K562 (cell line): ENCODE results near the gene FOXJ1. TPM values are rescaled to one million over a fixed set of nuclear protein-coding genes. Genes with fewer than 3 reads are reported as not detected.

Source experiments
- ATF7 ChIP-seq: fragments of 450-650 bp; IDR thresholded peaks from 2 replicates; pipeline ENCODE4 v1.7.1; 2014; ENCODE audit warnings: mild to moderate bottlenecking, moderate library complexity
- CBX1 ChIP-seq: sonication (generic); IDR thresholded peaks from 2 replicates; pipeline ENCODE4 v1.6.1; 2016; ENCODE audit warnings: antibody characterized with exemption, low read depth, mild to moderate bottlenecking
- CTCFL ChIP-seq: IDR thresholded peaks from 2 replicates; pipeline ENCODE4 v1.6.1; 2011; ENCODE audit warnings: borderline replicate concordance, low read depth, mild to moderate bottlenecking, moderate library complexity, low read length; ENCODE audit not compliant: insufficient read depth, poor library complexity, severe bottlenecking
- ELF2 ChIP-seq: fragments of 250-450 bp; sonication (Bioruptor Pico); IDR thresholded peaks from 2 replicates; pipeline ENCODE4 v1.5.0; 2021; ENCODE audit warnings: mild to moderate bottlenecking
- ETV5 ChIP-seq: sonication (generic); formaldehyde crosslinking; IDR thresholded peaks from 2 replicates; pipeline ENCODE4 v1.4.0; 2020; ENCODE audit warnings: low read depth, mild to moderate bottlenecking, missing genetic modification reagents
- GABPB1 ChIP-seq: sonication (generic); formaldehyde crosslinking; IDR thresholded peaks from 2 replicates; pipeline ENCODE4 v1.8.0; 2022; ENCODE audit warnings: mild to moderate bottlenecking, missing genetic modification reagents
- HDAC6 ChIP-seq: IDR thresholded peaks from 2 replicates; pipeline ENCODE4 v1.6.1; 2012; ENCODE audit warnings: low read depth, mild to moderate bottlenecking, control low read depth, inconsistent platforms, low read length, moderate library complexity
- MEIS2 ChIP-seq: fragments of 450-650 bp; IDR thresholded peaks from 2 replicates; pipeline ENCODE4 v1.6.1; 2014; ENCODE audit warnings: mild to moderate bottlenecking; ENCODE audit not compliant: partially characterized antibody
- NBN ChIP-seq: fragments of 450-650 bp; IDR thresholded peaks from 2 replicates; pipeline ENCODE4 v1.6.1; 2016; ENCODE audit warnings: low read depth, mild to moderate bottlenecking
- PML ChIP-seq: IDR thresholded peaks from 2 replicates; pipeline ENCODE4 v1.6.1; 2012; ENCODE audit warnings: low read length, inconsistent platforms
- RBM17 ChIP-seq: fragments of 200-400 bp; formaldehyde crosslinking; IDR thresholded peaks from 2 replicates; pipeline ENCODE4 v1.6.1; 2017; ENCODE audit warnings: low read depth, mild to moderate bottlenecking, low read length, borderline replicate concordance
- TAF9B ChIP-seq: fragments of 450-650 bp; IDR thresholded peaks from 2 replicates; pipeline ENCODE4 v1.6.1; 2018; ENCODE audit warnings: mild to moderate bottlenecking; ENCODE audit not compliant: partially characterized antibody
- ZBED1 ChIP-seq: IDR thresholded peaks from 2 replicates; pipeline ENCODE4 v1.6.1; 2014
- ZNF24 ChIP-seq: fragments of 450-650 bp; IDR thresholded peaks from 2 replicates; pipeline ENCODE4 v1.6.1; 2016
- ZNF280B ChIP-seq: fragments of 250-450 bp; sonication (Bioruptor Pico); IDR thresholded peaks from 2 replicates; pipeline ENCODE4 v1.5.1; 2021; ENCODE audit warnings: mild to moderate bottlenecking
- ZNF311 ChIP-seq: fragments of 250-450 bp; sonication (Bioruptor Pico); IDR thresholded peaks from 2 replicates; pipeline ENCODE4 v1.4.0; 2020; ENCODE audit warnings: mild to moderate bottlenecking, moderate library complexity
- ZZZ3 ChIP-seq: fragments of 450-650 bp; IDR thresholded peaks from 2 replicates; pipeline ENCODE4 v1.6.1; 2016; ENCODE audit warnings: antibody characterized with exemption, mild to moderate bottlenecking, moderate library complexity
- polyA plus RNA-seq, 8 experiments: library from polyadenylated mRNA; depleted of rRNA in 4 of 8; stranded (reverse) in 5 of 8; unstranded in 3 of 8; fragments of >200 nt; fragmentation: Nextera tagmentation in 2 of 8; fragmentation: Illumina TruSeq in 1 of 8; extraction: Ambion mirVana in 2 of 8; extraction: Trizol in 1 of 8; gene quantifications; 2 replicates each; pipeline versions ENCODE4 v1.2.1 to v1.2.3, GENCODE V29; 2011 to 2014; ENCODE audit warnings: inconsistent platforms in 1 of 8, missing spikeins in 1 of 8
- total RNA-seq, 7 experiments: library from RNA; depleted of rRNA in 6 of 7; stranded (reverse); fragments of >200 nt in 6 of 7; fragmentation: Illumina TruSeq in 2 of 7; extraction: Trizol in 2 of 7; gene quantifications; 2 replicates each; pipeline versions ENCODE4 v1.2.1 to v1.2.3, GENCODE V29; 2011 to 2021; ENCODE audit warnings: low replicate concordance in 1 of 7
- TF ChIP-seq, protein P1 (sequence below): fragments of 250-450 bp; sonication (Bioruptor Pico); IDR thresholded peaks from 2 replicates; pipeline ENCODE4 v1.4.0; 2020; ENCODE audit warnings: mild to moderate bottlenecking, moderate library complexity, borderline replicate concordance
- TF ChIP-seq, protein P2 (sequence below): sonication (generic); formaldehyde crosslinking; IDR thresholded peaks from 2 replicates; pipeline ENCODE4 v1.9.0; 2022; ENCODE audit warnings: mild to moderate bottlenecking, missing genetic modification reagents
- TF ChIP-seq, protein P3 (sequence below), 2 experiments: fragments of 250-450 bp in 1 of 2; fragments of 450-650 bp in 1 of 2; sonication (Bioruptor Pico) in 1 of 2; IDR thresholded peaks; 2 replicates each; pipeline versions ENCODE4 v1.6.1 to v1.8.0; 2016 to 2021; ENCODE audit warnings: mild to moderate bottlenecking in 2 of 2, moderate library complexity in 2 of 2, missing compliant biosample characterization in 1 of 2, missing genetic modification characterization in 1 of 2

FOXJ1 gene
- total and polyA plus RNA-seq, 9 of the 15 experiments (the other 6 are each of a cell fraction or from before 2014, with no cell fraction given) = 0.07 TPM; not detected in 8

- TF ChIP-seq, protein P1, sequence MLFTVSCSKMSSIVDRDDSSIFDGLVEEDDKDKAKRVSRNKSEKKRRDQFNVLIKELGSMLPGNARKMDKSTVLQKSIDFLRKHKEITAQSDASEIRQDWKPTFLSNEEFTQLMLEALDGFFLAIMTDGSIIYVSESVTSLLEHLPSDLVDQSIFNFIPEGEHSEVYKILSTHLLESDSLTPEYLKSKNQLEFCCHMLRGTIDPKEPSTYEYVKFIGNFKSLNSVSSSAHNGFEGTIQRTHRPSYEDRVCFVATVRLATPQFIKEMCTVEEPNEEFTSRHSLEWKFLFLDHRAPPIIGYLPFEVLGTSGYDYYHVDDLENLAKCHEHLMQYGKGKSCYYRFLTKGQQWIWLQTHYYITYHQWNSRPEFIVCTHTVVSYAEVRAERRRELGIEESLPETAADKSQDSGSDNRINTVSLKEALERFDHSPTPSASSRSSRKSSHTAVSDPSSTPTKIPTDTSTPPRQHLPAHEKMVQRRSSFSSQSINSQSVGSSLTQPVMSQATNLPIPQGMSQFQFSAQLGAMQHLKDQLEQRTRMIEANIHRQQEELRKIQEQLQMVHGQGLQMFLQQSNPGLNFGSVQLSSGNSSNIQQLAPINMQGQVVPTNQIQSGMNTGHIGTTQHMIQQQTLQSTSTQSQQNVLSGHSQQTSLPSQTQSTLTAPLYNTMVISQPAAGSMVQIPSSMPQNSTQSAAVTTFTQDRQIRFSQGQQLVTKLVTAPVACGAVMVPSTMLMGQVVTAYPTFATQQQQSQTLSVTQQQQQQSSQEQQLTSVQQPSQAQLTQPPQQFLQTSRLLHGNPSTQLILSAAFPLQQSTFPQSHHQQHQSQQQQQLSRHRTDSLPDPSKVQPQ (CRISPR knock-in tag) = no peak
- TF ChIP-seq TAF9B (peak; percentile 30), RBM17 (no peak), PML (peak; percentile 69; the same call in 1 of the 2 replicates), ZNF280B (CRISPR knock-in tag) (no peak), ETV5 (CRISPR knock-in tag) (peak; percentile 83), ZNF311 (CRISPR knock-in tag) (peak; percentile 49; the same call in 1 of the 2 replicates), ZZZ3 (no peak), MEIS2 (no peak), ATF7 (no peak), NBN (0 out of 2 replicates have a peak, but pooled peaks have one; percentile 19), CTCFL (no peak), CBX1 (peak; percentile 20), GABPB1 (CRISPR knock-in tag) (peak; percentile 84), HDAC6 (no peak), ZBED1 (no peak), ELF2 (CRISPR knock-in tag) (peak; percentile 68), ZNF24 (no peak)
- TF ChIP-seq, protein P2, sequence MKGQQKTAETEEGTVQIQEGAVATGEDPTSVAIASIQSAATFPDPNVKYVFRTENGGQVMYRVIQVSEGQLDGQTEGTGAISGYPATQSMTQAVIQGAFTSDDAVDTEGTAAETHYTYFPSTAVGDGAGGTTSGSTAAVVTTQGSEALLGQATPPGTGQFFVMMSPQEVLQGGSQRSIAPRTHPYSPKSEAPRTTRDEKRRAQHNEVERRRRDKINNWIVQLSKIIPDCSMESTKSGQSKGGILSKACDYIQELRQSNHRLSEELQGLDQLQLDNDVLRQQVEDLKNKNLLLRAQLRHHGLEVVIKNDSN (CRISPR knock-in tag) = peak; percentile 41; the same call in 1 of the 2 replicates
- TF ChIP-seq, protein P3, sequence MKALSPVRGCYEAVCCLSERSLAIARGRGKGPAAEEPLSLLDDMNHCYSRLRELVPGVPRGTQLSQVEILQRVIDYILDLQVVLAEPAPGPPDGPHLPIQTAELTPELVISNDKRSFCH (CRISPR knock-in tag; IDR thresholded peaks at IDR 0.05) = no peak
- TF ChIP-seq, protein P3 (tag; IDR thresholded peaks at IDR 0.05) = peak; percentile 86
Measured at GRCh38 chr17:76103274-76104139, 37.5 kb downstream of the FOXJ1 start, which contains the start of gene EXOC7 (continued).
